Hepatocyte (in vitro differentiated cells): Measurements from ENCODE around the gene C2orf78. TPM values are rescaled to one million over a fixed set of nuclear protein-coding genes. Genes with fewer than 3 reads are reported as not detected.

Experiments used
- DNase-seq: peaks from one replicate; pipeline ENCODE4 v3.0.0-alpha.2; 2016; ENCODE audit warnings: low spot score
- H2AFZ ChIP-seq: fragments of 200-600 bp; sonication (generic); 2 replicates; pipeline ENCODE4 v1.6.0; 2016; ENCODE audit warnings: antibody characterized with exemption, mild to moderate bottlenecking
- H3K27ac ChIP-seq: fragments of 200-600 bp; sonication (generic); 2 replicates; pipeline ENCODE4 v1.5.1; 2016; ENCODE audit warnings: mild to moderate bottlenecking
- H3K27me3 ChIP-seq: fragments of 200-600 bp; sonication (generic); 2 replicates; pipeline ENCODE4 v1.6.1; 2016
- H3K36me3 ChIP-seq: fragments of 200-600 bp; sonication (generic); replicated peaks from 2 replicates; pipeline ENCODE4 v1.5.1; 2016; ENCODE audit warnings: low read depth; ENCODE audit not compliant: insufficient read depth
- H3K4me1 ChIP-seq: fragments of 200-600 bp; sonication (generic); 2 replicates; pipeline ENCODE4 v1.5.1; 2016; ENCODE audit warnings: mild to moderate bottlenecking, moderate library complexity; ENCODE audit not compliant: insufficient read depth
- H3K4me2 ChIP-seq: fragments of 200-600 bp; sonication (generic); 2 replicates; pipeline ENCODE4 v1.6.0; 2016
- H3K4me3 ChIP-seq: fragments of 200-600 bp; sonication (generic); 2 replicates; pipeline ENCODE4 v1.5.1; 2016; ENCODE audit warnings: mild to moderate bottlenecking
- H3K79me2 ChIP-seq: fragments of 200-600 bp; sonication (generic); 2 replicates; pipeline ENCODE4 v1.6.0; 2017; ENCODE audit warnings: mild to moderate bottlenecking
- H3K9me2 ChIP-seq: fragments of 200-600 bp; sonication (generic); replicated peaks from 2 replicates; pipeline ENCODE4 v1.6.0; 2017; ENCODE audit warnings: mild to moderate bottlenecking; ENCODE audit not compliant: insufficient read depth
- H3K9me3 ChIP-seq: fragments of 200-600 bp; sonication (generic); 2 replicates; pipeline ENCODE4 v1.5.1; 2016; ENCODE audit warnings: low read depth, mild to moderate bottlenecking
- H4K20me1 ChIP-seq: fragments of 200-600 bp; sonication (generic); 2 replicates; pipeline ENCODE4 v1.6.0; 2016; ENCODE audit warnings: mild to moderate bottlenecking; ENCODE audit not compliant: insufficient read depth, poor library complexity, severe bottlenecking
- EZH2 ChIP-seq: fragments of 200-600 bp; sonication (generic); IDR thresholded peaks from 2 replicates; pipeline ENCODE4 v1.6.1; 2016; ENCODE audit warnings: antibody characterized with exemption, mild to moderate bottlenecking, borderline replicate concordance
- EZH2phosphoT487 ChIP-seq: fragments of 200-600 bp; sonication (generic); IDR thresholded peaks from one replicate; pipeline ENCODE4 v1.6.1; 2018; ENCODE audit warnings: antibody characterized with exemption, mild to moderate bottlenecking, low read depth, moderate library complexity; ENCODE audit not compliant: unreplicated experiment, severe bottlenecking
- WGBS: methylation state at CpG from one replicate; pipeline ENCODE4 v1.1.6; 2016; ENCODE audit warnings: low lambda C conversion rate; ENCODE audit errors: missing lambda C conversion rate; 5-methylcytosine and 5-hydroxymethylcytosine counted together
- polyA plus RNA-seq: library from polyadenylated mRNA; unstranded; fragments of >200 nt; fragmentation: Nextera tagmentation; extraction: Ambion mirVana; gene quantifications from 2 replicates; pipeline ENCODE4 v1.2.1, GENCODE V29; 2016
- total RNA-seq: library from RNA; depleted of rRNA; stranded (reverse); fragments of >200 nt; gene quantifications from 2 replicates; pipeline ENCODE4 v1.2.3, GENCODE V29; 2014
- TF ChIP-seq, protein P1 (sequence below): fragments of 200-600 bp; sonication (generic); IDR thresholded peaks from 2 replicates; pipeline ENCODE4 v1.5.1; 2016; ENCODE audit warnings: antibody characterized with exemption, mild to moderate bottlenecking; ENCODE audit not compliant: poor library complexity

The C2orf78 gene
- total and polyA plus RNA-seq, 2 experiments from 2014 or later: not detected

GRCh38 chr2:73837847-73838585 lies 54.0 kb downstream of the C2orf78 start:
- Histone ChIP-seq H3K27ac (no peak overlapping the region), H2AFZ (no peak overlapping the region), H3K4me1 (peaks cover 11% of the 10 kb centered on the region), H4K20me1 (no peaks in the 10 kb centered on the region), H3K79me2 (peaks cover 27% of the 10 kb centered on the region), H3K27me3 (no peaks in the 10 kb centered on the region), H3K36me3 (no peaks in the 10 kb centered on the region), H3K4me2 (no peak overlapping the region), H3K9me3 (no peaks in the 10 kb centered on the region), H3K4me3 (no peak overlapping the region), H3K9me2 (no peaks in the 10 kb centered on the region)
- DNase-seq: no peak
- TF ChIP-seq, protein P1, sequence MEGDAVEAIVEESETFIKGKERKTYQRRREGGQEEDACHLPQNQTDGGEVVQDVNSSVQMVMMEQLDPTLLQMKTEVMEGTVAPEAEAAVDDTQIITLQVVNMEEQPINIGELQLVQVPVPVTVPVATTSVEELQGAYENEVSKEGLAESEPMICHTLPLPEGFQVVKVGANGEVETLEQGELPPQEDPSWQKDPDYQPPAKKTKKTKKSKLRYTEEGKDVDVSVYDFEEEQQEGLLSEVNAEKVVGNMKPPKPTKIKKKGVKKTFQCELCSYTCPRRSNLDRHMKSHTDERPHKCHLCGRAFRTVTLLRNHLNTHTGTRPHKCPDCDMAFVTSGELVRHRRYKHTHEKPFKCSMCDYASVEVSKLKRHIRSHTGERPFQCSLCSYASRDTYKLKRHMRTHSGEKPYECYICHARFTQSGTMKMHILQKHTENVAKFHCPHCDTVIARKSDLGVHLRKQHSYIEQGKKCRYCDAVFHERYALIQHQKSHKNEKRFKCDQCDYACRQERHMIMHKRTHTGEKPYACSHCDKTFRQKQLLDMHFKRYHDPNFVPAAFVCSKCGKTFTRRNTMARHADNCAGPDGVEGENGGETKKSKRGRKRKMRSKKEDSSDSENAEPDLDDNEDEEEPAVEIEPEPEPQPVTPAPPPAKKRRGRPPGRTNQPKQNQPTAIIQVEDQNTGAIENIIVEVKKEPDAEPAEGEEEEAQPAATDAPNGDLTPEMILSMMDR: no peak
- TF ChIP-seq EZH2 (no peak), EZH2phosphoT487 (no peak)
- WGBS: 92% methylated on average over 4 of the region's 4 CpGs

- DNase-seq: no peak
- Histone ChIP-seq H3K4me2 (no peak overlapping the region), H4K20me1 (no peaks in the 10 kb centered on the region)
Observed at GRCh38 chr2:73838889-73839534, 55.0 kb downstream of the C2orf78 start.

DNA sequence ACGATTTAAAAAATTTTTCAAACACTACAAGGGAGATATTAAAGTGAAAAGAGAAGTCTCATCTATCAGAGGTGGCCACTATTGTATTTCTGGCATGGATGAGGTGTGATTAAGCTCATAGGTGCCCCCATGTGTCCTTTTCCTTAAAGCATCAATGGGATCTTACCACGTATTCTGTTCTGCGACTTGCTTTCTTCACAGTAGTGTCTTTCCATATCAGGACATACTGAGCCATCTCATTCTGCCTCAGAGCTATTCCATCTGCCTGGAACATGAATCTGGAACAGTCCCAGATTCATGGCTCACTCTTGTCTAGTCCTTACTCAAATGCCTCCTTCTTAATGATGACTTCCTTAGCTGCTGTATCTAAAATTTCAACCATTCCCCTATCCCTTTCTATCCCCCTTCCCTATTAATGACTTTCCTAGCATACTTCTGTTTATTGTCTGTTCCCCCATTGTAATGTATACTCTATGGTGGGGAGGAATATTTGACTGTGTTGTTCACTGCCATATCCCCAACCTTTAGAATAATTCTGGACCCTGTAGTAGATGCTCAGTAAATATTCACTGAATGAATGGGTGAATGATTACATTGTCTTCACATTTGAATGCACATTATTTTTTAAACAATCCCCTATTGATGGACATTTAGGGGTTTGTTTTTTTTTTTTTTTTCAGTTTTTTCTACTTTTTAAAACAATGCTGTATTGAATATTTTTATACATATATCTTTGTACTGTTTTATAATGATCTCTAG lies 55.8 kb downstream of the C2orf78 start:
- peaks cover 12% of the 10 kb centered on the region for H3K79me2 ChIP-seq
- H4K20me1 ChIP-seq: no peaks in the 10 kb centered on the region
- H3K27me3 ChIP-seq: no peaks in the 10 kb centered on the region
- TF ChIP-seq, protein P1: no peak
- TF ChIP-seq EZH2 (no peak), EZH2phosphoT487 (no peak)
- WGBS: 80% methylated on average over 3 of the region's 3 CpGs
- H3K9me2 ChIP-seq: no peaks in the 10 kb centered on the region
- H3K9me3 ChIP-seq: no peaks in the 10 kb centered on the region
- H3K4me2 ChIP-seq: no peak overlapping the region
- H3K36me3 ChIP-seq: no peaks in the 10 kb centered on the region
- DNase-seq: no peak
- H2AFZ ChIP-seq: no peak overlapping the region
- H3K27ac ChIP-seq: peak overlapping the region; percentile 27
- peaks cover 15% of the 10 kb centered on the region for H3K4me1 ChIP-seq
- no peak overlapping the region for H3K4me3 ChIP-seq

More at GRCh38 chr2:73838889-73839534, 55.0 kb downstream of the C2orf78 start:
- Histone ChIP-seq H3K36me3 (no peaks in the 10 kb centered on the region), H2AFZ (no peak overlapping the region), H3K27ac (peak overlapping the region; percentile 27), H3K79me2 (peaks cover 18% of the 10 kb centered on the region), H3K4me3 (no peak overlapping the region), H3K4me1 (peaks cover 15% of the 10 kb centered on the region), H3K9me2 (no peaks in the 10 kb centered on the region), H3K27me3 (no peaks in the 10 kb centered on the region), H3K9me3 (no peaks in the 10 kb centered on the region)
- TF ChIP-seq EZH2: no peak
- TF ChIP-seq, protein P1: no peak
- WGBS: 80% methylated on average over 2 of the region's 2 CpGs
